HepG2 (cell line): Measurements from ENCODE around the gene TMEM250. TPM values are rescaled to one million over a fixed set of nuclear protein-coding genes. Genes with fewer than 3 reads are reported as not detected.

Experiments used
- FOXM1 ChIP-seq: sonication (generic); formaldehyde crosslinking; IDR thresholded peaks from 2 replicates; pipeline ENCODE4 v1.5.0; 2020; ENCODE audit warnings: missing genetic modification reagents
- HINFP ChIP-seq: sonication (generic); formaldehyde crosslinking; IDR thresholded peaks from 2 replicates; pipeline ENCODE4 v1.4.0; 2020; ENCODE audit warnings: low read depth, mild to moderate bottlenecking, missing genetic modification reagents
- HNRNPK ChIP-seq: fragments of 200-400 bp; formaldehyde crosslinking; IDR thresholded peaks from 2 replicates; pipeline ENCODE4 v1.6.1; 2018; ENCODE audit warnings: low read length, low read depth, moderate library complexity, mild to moderate bottlenecking; ENCODE audit not compliant: poor library complexity, severe bottlenecking
- IRF9 ChIP-seq: sonication (generic); formaldehyde crosslinking; IDR thresholded peaks from 2 replicates; pipeline ENCODE4 v1.8.0; 2022; ENCODE audit warnings: missing genetic modification reagents, mild to moderate bottlenecking, borderline replicate concordance
- MAFF ChIP-seq: IDR thresholded peaks from 2 replicates; pipeline ENCODE4 v1.6.1; 2011; ENCODE audit warnings: low read depth, low read length, improper control_type of control experiment
- MTA1 ChIP-seq: sonication (generic); formaldehyde crosslinking; IDR thresholded peaks from 2 replicates; pipeline ENCODE4 v1.4.0; 2020; ENCODE audit warnings: missing genetic modification reagents, mild to moderate bottlenecking, borderline replicate concordance
- POLR2AphosphoS5 ChIP-seq: IDR thresholded peaks from 2 replicates; pipeline ENCODE4 v1.6.1; 2012; ENCODE audit warnings: low read depth, low read length
- TERF1 ChIP-seq: sonication (generic); formaldehyde crosslinking; IDR thresholded peaks from 2 replicates; pipeline ENCODE4 v1.8.0; 2022; ENCODE audit warnings: mild to moderate bottlenecking, missing genetic modification reagents, moderate library complexity
- TFAP4 ChIP-seq: sonication (generic); IDR thresholded peaks from 2 replicates; pipeline ENCODE4 v1.6.1; 2016; ENCODE audit warnings: low read depth, borderline replicate concordance
- ZHX1 ChIP-seq: sonication (generic); formaldehyde crosslinking; IDR thresholded peaks from 2 replicates; pipeline ENCODE4 v1.8.1; 2022; ENCODE audit warnings: low read depth, mild to moderate bottlenecking, missing genetic modification reagents
- ZNF432 ChIP-seq: sonication (generic); formaldehyde crosslinking; IDR thresholded peaks from 2 replicates; pipeline ENCODE4 v1.5.0; 2020; ENCODE audit warnings: missing genetic modification reagents, mild to moderate bottlenecking, borderline replicate concordance
- ZNF574 ChIP-seq: sonication (generic); formaldehyde crosslinking; IDR thresholded peaks from 2 replicates; pipeline ENCODE4 v1.4.0; 2020; ENCODE audit warnings: missing genetic modification reagents
- ZNF704 ChIP-seq: sonication (generic); formaldehyde crosslinking; IDR thresholded peaks from 2 replicates; pipeline ENCODE4 v1.8.1; 2023; ENCODE audit warnings: mild to moderate bottlenecking, inconsistent platforms, moderate library complexity, missing genetic modification reagents, borderline replicate concordance
- ZNF761 ChIP-seq: sonication (generic); formaldehyde crosslinking; conservative IDR thresholded peaks from 2 replicates; pipeline ENCODE4 v1.4.0; 2020; ENCODE audit warnings: mild to moderate bottlenecking, missing genetic modification reagents
- ZNF768 ChIP-seq: sonication (generic); formaldehyde crosslinking; IDR thresholded peaks from 2 replicates; pipeline ENCODE4 v1.4.0; 2020; ENCODE audit warnings: missing genetic modification reagents
- ZSCAN21 ChIP-seq: sonication (generic); formaldehyde crosslinking; IDR thresholded peaks from 2 replicates; pipeline ENCODE4 v1.8.0; 2022; ENCODE audit warnings: mild to moderate bottlenecking, missing genetic modification reagents, moderate library complexity, borderline replicate concordance
- polyA plus RNA-seq, 8 experiments: library from polyadenylated mRNA; depleted of rRNA in 3 of 8; stranded (reverse) in 7 of 8; unstranded in 1 of 8; fragments of >200 nt; fragmentation: Illumina TruSeq in 4 of 8; extraction: Trizol in 4 of 8; gene quantifications; 2 replicates each; pipeline versions ENCODE4 v1.2.1 to v1.2.3, GENCODE V29; 2011 to 2016; ENCODE audit warnings: low read depth in 4 of 8, missing spikeins in 1 of 8, mixed read lengths in 1 of 8; ENCODE audit not compliant: insufficient read depth in 1 of 8
- total RNA-seq, 5 experiments: library from RNA; depleted of rRNA; stranded (reverse); fragments of >200 nt; fragmentation: Illumina TruSeq; extraction: Trizol; gene quantifications; 2 replicates each; pipeline ENCODE4 v1.2.3, GENCODE V29; 2016; ENCODE audit warnings: low read depth in 1 of 5

The TMEM250 gene
- total and polyA plus RNA-seq, 2 of the 13 experiments (the other 11 are each of a cell fraction or from before 2014, with no cell fraction given) = 5.5 to 13.9 TPM

- TF ChIP-seq ZNF704 (CRISPR knock-in tag) (no peak), ZSCAN21 (CRISPR knock-in tag) (peak; percentile 97), ZNF574 (CRISPR knock-in tag) (peak; percentile 92), FOXM1 (CRISPR knock-in tag) (no peak), MTA1 (CRISPR knock-in tag) (peak; percentile 93), ZHX1 (CRISPR knock-in tag) (peak; percentile 88), POLR2AphosphoS5 (peak; percentile 83), TFAP4 (peak; percentile 17; the same call in 1 of the 2 replicates), MAFF (no peak), HNRNPK (peak; percentile 58), ZNF432 (CRISPR knock-in tag) (no peak), TERF1 (no peak), HINFP (CRISPR knock-in tag) (no peak), IRF9 (CRISPR knock-in tag) (peak; percentile 75), ZNF761 (CRISPR knock-in tag) (peak; percentile 89), ZNF768 (no peak)
These were observed at the start of gene TMEM250 (continued) for GRCh38 chr9:136118320-136119060.
